ENCODE measurements around the gene INF2.

INF2 gene

DNA sequence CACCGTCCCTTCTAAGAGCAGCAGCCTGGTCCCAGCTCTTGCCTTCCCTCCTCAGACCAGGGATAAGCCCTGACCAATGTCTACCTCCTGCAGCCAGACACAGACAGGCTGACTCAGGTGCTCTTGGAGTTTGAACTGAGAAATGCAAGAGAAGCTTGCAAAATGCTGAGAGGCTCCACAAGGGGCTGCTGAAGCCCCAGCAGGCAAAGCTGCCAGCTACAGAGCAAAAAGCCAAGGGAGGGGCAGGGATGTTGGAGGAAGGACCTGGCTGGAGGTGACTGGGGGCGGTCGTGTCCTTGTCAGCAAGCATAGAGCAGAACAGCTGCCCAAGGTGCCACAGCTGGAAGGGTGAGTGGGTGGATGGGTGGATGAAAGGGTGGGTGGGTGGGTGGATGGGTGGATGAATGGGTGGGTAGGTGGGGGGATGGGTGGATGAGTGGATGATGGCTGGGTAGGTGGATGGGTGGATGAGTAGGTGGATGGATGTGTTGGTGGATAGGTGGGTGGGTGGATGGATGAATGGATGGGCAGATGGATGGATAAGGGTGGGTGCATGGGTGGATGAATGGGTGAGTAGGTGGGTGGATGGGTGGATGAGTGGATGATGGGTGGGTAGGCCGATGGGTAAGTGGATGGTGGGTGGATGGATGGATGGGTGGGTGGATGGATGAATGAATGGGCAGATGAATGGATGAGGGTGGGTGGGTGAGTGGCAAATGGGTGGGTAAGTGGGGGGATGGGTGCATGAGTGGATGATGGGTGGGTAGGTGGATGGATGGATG is 4.0 kb upstream of the INF2 start:
- TF ChIP-seq, protein P1, sequence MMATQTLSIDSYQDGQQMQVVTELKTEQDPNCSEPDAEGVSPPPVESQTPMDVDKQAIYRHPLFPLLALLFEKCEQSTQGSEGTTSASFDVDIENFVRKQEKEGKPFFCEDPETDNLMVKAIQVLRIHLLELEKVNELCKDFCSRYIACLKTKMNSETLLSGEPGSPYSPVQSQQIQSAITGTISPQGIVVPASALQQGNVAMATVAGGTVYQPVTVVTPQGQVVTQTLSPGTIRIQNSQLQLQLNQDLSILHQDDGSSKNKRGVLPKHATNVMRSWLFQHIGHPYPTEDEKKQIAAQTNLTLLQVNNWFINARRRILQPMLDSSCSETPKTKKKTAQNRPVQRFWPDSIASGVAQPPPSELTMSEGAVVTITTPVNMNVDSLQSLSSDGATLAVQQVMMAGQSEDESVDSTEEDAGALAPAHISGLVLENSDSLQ (IDR thresholded peaks at IDR 0.05): no peak
- TF ChIP-seq NFRKB (IDR thresholded peaks at IDR 0.05): no peak
- no peak for TF ChIP-seq CTBP1 (IDR thresholded peaks at IDR 0.05; ENCODE audit: borderline replicate concordance)
- no peak for TF ChIP-seq HDGF (IDR thresholded peaks at IDR 0.05; ENCODE audit: borderline replicate concordance)
- TF ChIP-seq FOXA1 (IDR thresholded peaks at IDR 0.05): no peak
- TF ChIP-seq SP1 (IDR thresholded peaks at IDR 0.05): no peak
- TF ChIP-seq FOXK2 (IDR thresholded peaks at IDR 0.05): no peak
- no peak for TF ChIP-seq BHLHE40 (IDR thresholded peaks at IDR 0.05; ENCODE audit: borderline replicate concordance)
- TF ChIP-seq ARNT (IDR thresholded peaks at IDR 0.05): no peak
- TF ChIP-seq ELF4 (IDR thresholded peaks at IDR 0.05): no peak
- no peak for TF ChIP-seq LEF1 (IDR thresholded peaks at IDR 0.05; ENCODE audit: borderline replicate concordance)
- no peak for TF ChIP-seq FOXM1 (IDR thresholded peaks at IDR 0.05; ENCODE audit: borderline replicate concordance)
- TF ChIP-seq SUZ12 (IDR thresholded peaks at IDR 0.05): no peak
- TF ChIP-seq ZNF384 (IDR thresholded peaks at IDR 0.05): no peak
- TF ChIP-seq L3MBTL2 (conservative IDR thresholded peaks at IDR 0.05): no peak
- TF ChIP-seq TARDBP (IDR thresholded peaks at IDR 0.05): no peak
- ChIA-PET CTCF (no interaction called here), POLR2A (no interaction called here)
- no peak for DNase-seq (ENCODE audit: extremely low spot score)

DNA sequence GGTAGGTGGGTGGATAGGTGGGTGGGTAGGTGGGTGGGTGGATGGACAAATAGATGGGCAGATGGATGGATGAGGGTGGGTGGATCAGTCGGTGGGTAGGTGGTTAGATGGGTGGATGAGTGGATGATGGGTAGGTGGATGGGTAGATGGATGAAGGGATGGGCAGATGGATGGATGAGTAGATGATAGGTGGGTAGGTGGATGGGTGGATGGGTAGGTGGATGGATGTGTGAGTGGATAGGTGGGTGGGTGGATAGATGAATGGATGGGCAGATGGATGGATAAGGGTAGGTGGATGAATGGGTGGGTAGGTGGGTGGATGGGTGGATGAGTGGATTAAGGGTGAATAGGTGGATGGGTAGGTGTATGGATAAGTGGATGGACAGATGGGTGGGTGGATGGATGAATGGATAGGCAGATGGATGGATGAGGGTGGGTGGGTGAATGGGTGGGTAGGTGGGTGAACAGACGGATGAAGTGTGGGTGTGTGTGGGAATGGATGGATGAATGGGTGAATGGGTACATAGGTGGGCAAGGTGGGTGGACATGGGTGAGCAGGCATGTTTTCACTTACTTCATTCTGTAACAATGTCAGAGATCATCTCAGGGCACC is 3.3 kb upstream of the INF2 start:
- CTCF ChIA-PET: no interaction called here

DNA sequence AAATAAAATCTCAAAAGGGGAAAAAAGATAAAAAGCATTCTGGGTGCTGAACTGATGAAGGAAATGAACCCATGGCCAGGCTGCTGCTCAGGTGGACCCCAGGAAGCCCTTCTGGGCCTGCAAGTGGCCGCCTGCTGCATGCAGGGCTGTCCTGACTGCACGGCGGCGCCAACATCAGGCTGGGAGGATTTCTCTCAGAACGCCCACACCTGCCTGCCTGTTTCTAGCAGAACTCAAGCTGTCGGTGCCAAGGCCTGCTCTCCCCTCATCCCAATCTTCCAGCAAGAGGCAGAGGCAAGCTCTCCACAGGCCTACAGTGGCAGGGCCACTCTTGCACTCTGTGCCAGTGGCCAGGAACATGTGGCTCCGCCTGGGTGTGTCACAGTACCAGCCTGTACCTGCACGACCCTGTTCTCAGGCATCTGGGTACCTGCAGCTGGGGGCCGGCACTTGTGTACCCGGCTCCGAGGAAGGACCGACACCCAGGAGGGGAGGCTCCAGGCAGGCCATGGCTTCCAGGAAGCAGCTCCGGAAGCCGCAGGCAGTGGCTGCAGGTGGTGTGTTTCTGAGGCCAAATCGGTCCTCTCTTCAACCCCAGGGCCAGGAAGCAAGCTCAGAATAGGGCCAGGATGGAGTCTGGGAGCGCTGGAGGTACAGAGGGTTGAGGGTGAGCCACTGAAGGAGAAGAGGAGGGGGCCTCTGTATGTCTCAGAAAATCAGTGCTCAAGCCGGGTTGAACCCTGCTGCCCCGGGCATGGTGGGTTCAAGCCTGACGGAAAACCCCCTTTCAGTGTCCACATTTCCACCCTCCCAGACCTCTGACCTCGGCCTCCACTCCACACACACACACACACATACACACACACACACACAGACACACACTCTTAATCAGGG is 2.5 kb upstream of the INF2 start:
- CTCF ChIA-PET: no interaction called here
- TF ChIP-seq FOXM1 (IDR thresholded peaks at IDR 0.05; ENCODE audit: borderline replicate concordance): no peak
- TF ChIP-seq, protein P1 (IDR thresholded peaks at IDR 0.05): no peak
- TF ChIP-seq SP1 (IDR thresholded peaks at IDR 0.05): no peak
- TF ChIP-seq HDGF (IDR thresholded peaks at IDR 0.05; ENCODE audit: borderline replicate concordance): no peak
- no peak for TF ChIP-seq TARDBP (IDR thresholded peaks at IDR 0.05)
- no peak for TF ChIP-seq ZNF384 (IDR thresholded peaks at IDR 0.05)
- TF ChIP-seq ARNT (IDR thresholded peaks at IDR 0.05): no peak
- TF ChIP-seq NFRKB (IDR thresholded peaks at IDR 0.05): no peak
- TF ChIP-seq FOXA1 (IDR thresholded peaks at IDR 0.05): no peak
- no peak for TF ChIP-seq BHLHE40 (IDR thresholded peaks at IDR 0.05; ENCODE audit: borderline replicate concordance)
- DNase-seq (ENCODE audit: extremely low spot score): no peak
- POLR2A ChIA-PET: interaction anchor here (3.0 kb wide), 1 partner anchor 9 kb away, joined by 21 read pairs; no protein-coding TSS in a partner anchor

More for the DNA sequence above, 3.3 kb upstream of the INF2 start:
- TF ChIP-seq ZNF384 (IDR thresholded peaks at IDR 0.05): no peak
- no peak for TF ChIP-seq SP1 (IDR thresholded peaks at IDR 0.05)
- no peak for TF ChIP-seq ARNT (IDR thresholded peaks at IDR 0.05)
- no peak for TF ChIP-seq BHLHE40 (IDR thresholded peaks at IDR 0.05; ENCODE audit: borderline replicate concordance)
- no peak for TF ChIP-seq HDGF (IDR thresholded peaks at IDR 0.05; ENCODE audit: borderline replicate concordance)
- TF ChIP-seq SUZ12 (IDR thresholded peaks at IDR 0.05): no peak
- TF ChIP-seq CTBP1 (IDR thresholded peaks at IDR 0.05; ENCODE audit: borderline replicate concordance): no peak
- TF ChIP-seq NFRKB (IDR thresholded peaks at IDR 0.05): no peak
- TF ChIP-seq LEF1 (IDR thresholded peaks at IDR 0.05; ENCODE audit: borderline replicate concordance): no peak
- no peak for DNase-seq (ENCODE audit: extremely low spot score)
- POLR2A ChIA-PET: interaction anchor here (3.0 kb wide), 1 partner anchor 8 kb away, joined by 21 read pairs; no protein-coding TSS in a partner anchor

DNA sequence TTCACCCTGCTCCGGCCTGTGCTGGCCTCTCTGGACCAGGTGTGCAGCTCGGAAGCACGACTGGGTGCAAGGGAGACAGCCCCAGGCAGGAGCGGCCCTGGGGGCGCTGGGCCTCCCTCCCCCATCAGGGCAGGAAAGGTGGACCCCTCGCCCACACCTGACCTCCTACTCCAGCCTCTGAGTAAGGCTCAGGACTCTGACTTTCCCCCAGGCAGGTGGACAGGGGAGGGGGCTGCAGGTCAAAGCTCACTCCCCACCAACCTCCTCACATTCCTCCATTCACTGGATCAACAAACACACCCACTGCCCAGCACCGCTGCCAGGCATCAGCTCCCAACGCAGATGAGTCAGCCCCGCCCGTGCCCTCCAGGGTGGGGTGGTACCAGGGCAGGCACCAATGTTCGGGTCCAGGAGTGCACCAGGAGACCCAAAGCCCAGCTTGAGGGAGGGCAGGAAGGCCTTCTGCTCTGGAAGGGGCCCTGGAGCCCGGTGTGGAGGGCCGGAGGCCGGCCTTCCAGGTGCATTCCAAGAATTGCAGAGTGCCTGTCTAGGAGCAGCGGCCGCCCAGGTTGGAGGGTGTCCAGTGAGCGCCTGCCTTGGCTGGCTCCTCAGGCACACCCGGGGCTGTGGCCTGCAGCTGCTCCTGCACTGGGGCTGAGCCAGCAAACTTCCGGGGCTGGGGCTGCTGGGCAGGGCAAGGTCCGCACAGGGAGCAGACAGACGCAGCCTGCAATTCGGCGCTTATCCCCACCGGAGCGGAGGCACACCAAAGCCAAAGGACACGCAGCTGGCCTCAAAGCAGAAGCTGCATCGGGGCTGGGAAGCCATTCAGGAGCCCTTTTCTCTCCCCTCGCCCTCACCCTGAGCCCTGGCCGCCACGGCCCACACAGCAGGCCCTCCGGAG is 1.6 kb upstream of the INF2 start:
- DNase-seq (ENCODE audit: extremely low spot score): no peak
- ChIA-PET CTCF (interaction anchor here (0.6 kb wide), 2 partner anchors 400 to 719 kb away, joined by 3 to 7 read pairs; no protein-coding TSS in a partner anchor), POLR2A (interaction anchor here (3.0 kb wide), 1 partner anchor 10 kb away, joined by 21 read pairs; no protein-coding TSS in a partner anchor)
- no peak for TF ChIP-seq BHLHE40 (IDR thresholded peaks at IDR 0.05; ENCODE audit: borderline replicate concordance)
- no peak for TF ChIP-seq SP1 (IDR thresholded peaks at IDR 0.05)

DNA sequence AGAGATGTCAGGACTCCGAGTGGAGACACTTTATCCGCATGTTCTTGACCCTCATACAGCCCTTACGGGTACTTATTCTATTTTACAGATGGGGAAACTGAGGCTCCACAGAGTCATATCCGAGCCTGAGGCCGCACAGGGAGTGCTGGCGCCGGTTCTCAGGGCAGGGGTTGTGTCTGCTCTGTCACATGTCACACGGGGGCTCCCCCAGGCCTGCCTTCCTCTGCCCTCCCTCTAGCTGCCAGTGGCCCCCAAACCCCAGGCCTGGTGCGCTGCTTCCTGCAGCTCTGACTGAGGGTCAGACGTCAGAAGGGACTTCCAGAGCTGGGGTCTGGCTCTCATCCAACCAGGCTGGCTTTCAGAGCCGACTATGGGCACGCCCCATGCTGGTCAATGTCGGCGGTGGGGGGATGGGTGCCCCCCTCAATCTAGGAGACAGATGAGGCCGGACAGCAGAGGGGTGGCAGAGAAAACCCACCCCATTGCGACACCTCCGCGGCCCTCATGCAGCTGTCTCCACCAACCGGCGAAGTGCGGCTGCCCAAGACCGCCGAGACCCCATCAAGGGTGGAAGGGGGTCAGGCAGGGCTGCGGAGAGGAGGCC is 811 bp upstream of the INF2 start:
- TF ChIP-seq ZNF384 (IDR thresholded peaks at IDR 0.05) (no peak), FOXM1 (IDR thresholded peaks at IDR 0.05; ENCODE audit: borderline replicate concordance) (no peak), FOXA1 (IDR thresholded peaks at IDR 0.05) (no peak), ARNT (IDR thresholded peaks at IDR 0.05) (no peak), TARDBP (IDR thresholded peaks at IDR 0.05) (no peak), ELF4 (IDR thresholded peaks at IDR 0.05) (no peak), FOXK2 (IDR thresholded peaks at IDR 0.05) (no peak), HDGF (IDR thresholded peaks at IDR 0.05; ENCODE audit: borderline replicate concordance) (no peak), BHLHE40 (IDR thresholded peaks at IDR 0.05; ENCODE audit: borderline replicate concordance) (no peak), SUZ12 (IDR thresholded peaks at IDR 0.05) (no peak), L3MBTL2 (conservative IDR thresholded peaks at IDR 0.05) (no peak), NFRKB (IDR thresholded peaks at IDR 0.05) (no peak), SP1 (IDR thresholded peaks at IDR 0.05) (no peak), CTBP1 (IDR thresholded peaks at IDR 0.05; ENCODE audit: borderline replicate concordance) (no peak), LEF1 (IDR thresholded peaks at IDR 0.05; ENCODE audit: borderline replicate concordance) (no peak)
- TF ChIP-seq, protein P1 (IDR thresholded peaks at IDR 0.05): no peak
- POLR2A ChIA-PET: interaction anchor here (3.0 kb wide), 1 partner anchor 11 kb away, joined by 21 read pairs; no protein-coding TSS in a partner anchor
- CTCF ChIA-PET: no interaction called here
- DNase-seq (ENCODE audit: extremely low spot score): no peak

Data from HEK293T (cell line).